AG09309 (cell line): ENCODE results near the gene KRT72.

Experiments
- DNase-seq: peaks from one replicate; pipeline ENCODE4 v3.0.0-alpha.2; 2010; ENCODE audit warnings: low read depth
- H3K4me3 ChIP-seq: 2 replicates; pipeline ENCODE4 v1.5.1; 2011; ENCODE audit warnings: mild to moderate bottlenecking, low read depth, low read length, moderate library complexity; ENCODE audit not compliant: control insufficient read depth
- CTCF ChIP-seq: IDR thresholded peaks from 2 replicates; pipeline ENCODE4 v1.5.1; 2011; ENCODE audit warnings: mild to moderate bottlenecking, low read depth, low read length, inconsistent platforms; ENCODE audit not compliant: insufficient read depth, control insufficient read depth; ENCODE audit errors: missing control alignments

Gene KRT72

GRCh38 chr12:52542157-52542556, 59.1 kb downstream of the KRT72 start:
- no peak for DNase-seq
- no peak for TF ChIP-seq CTCF
- H3K4me3 ChIP-seq, result no peak overlapping the region

- DNase-seq, result no peak
- no peak overlapping the region for H3K4me3 ChIP-seq
- TF ChIP-seq CTCF, result no peak
Measured at GRCh38 chr12:52541709-52542108, 59.6 kb downstream of the KRT72 start.

GRCh38 chr12:52540531-52540930, 60.7 kb downstream of the KRT72 start:
- no peak for TF ChIP-seq CTCF

GRCh38 chr12:52539821-52540173, 61.5 kb downstream of the KRT72 start:
- H3K4me3 ChIP-seq, result no peak overlapping the region
- TF ChIP-seq CTCF, result no peak
- DNase-seq, result no peak

More at GRCh38 chr12:52540531-52540930, 60.7 kb downstream of the KRT72 start:
- DNase-seq, result no peak
- H3K4me3 ChIP-seq, result no peak overlapping the region

DNA sequence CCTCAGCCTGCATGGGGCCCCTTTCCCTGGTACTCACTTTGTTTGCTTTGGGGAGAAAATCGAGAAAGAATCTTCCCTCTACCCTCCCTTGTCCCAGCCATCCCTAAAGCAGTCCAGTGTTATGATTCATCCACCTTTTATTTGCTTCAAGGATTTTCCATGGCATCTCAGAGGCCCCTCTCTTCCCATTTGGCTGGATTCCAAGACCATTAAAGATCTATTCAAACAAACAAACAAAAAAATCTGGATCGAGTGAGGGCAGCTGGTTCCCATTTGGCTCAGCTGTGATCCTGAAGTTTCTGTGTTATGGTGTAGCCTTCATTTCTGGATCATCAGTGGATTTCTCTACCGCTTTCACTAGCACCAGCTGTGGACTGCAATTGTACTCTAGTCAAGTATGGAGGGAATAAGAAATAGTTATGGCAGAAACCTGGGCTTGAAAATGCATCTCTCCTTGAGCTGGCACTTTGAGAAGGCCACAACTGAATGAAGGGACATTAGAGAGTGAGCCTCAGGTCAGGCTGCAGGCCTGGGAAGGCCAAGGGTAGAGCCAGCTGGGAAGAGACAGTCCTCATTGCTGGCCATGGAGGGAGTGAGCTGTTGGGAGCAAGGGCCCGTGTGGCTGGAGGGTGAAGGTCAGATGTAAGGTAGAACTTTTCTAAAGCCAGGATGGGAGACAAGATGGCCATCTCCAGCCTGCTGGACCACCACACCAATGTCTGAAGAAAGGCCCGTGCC, 62.0 kb downstream of the KRT72 start:
- H3K4me3 ChIP-seq, result no peak overlapping the region
- no peak for TF ChIP-seq CTCF
- DNase-seq, result peak; percentile 69

GRCh38 chr12:52537101-52537500, 64.2 kb downstream of the KRT72 start:
- TF ChIP-seq CTCF, result no peak
- DNase-seq, result no peak
- H3K4me3 ChIP-seq, result no peak overlapping the region
